ENCODE results near the gene PIWIL1. TPM values are rescaled to one million over a fixed set of nuclear protein-coding genes. Genes with fewer than 3 reads are reported as not detected.

The PIWIL1 gene
- total RNA-seq, 2 donors from 2014 or later = not detected

- Histone ChIP-seq H3K9ac (ENCODE audit: low read depth in 2 of 2, low read length in 2 of 2) (no peak overlapping the region), H3K9me3 (no peaks in the 10 kb centered on the region), H3K36me3 (no peaks in the 10 kb centered on the region), H3K27ac (no peak overlapping the region), H3K27me3 (no peaks in the 10 kb centered on the region), H3K4me1 (no peaks in the 10 kb centered on the region), H3K4me3 (no peak overlapping the region)
- TF ChIP-seq CTCF (IDR thresholded peaks at IDR 0.05) = no peak
- no peak for DNase-seq
- intact Hi-C loops (cut with DNase I) = no loop called here
Observed at GRCh38 chr12:130418251-130418650, 80.6 kb downstream of the PIWIL1 start.

- Histone ChIP-seq H3K4me1 (no peaks in the 10 kb centered on the region), H3K36me3 (no peaks in the 10 kb centered on the region), H3K9ac (ENCODE audit: low read depth in 2 of 2, low read length in 2 of 2) (no peak overlapping the region), H3K9me3 (no peaks in the 10 kb centered on the region), H3K4me3 (no peak overlapping the region), H3K27me3 (no peaks in the 10 kb centered on the region), H3K27ac (no peak overlapping the region)
- no peak for TF ChIP-seq CTCF (IDR thresholded peaks at IDR 0.05)
- no peak for DNase-seq
- intact Hi-C loops (cut with DNase I) = no loop called here
Observed at GRCh38 chr12:130419116-130419515, 81.4 kb downstream of the PIWIL1 start.

GRCh38 chr12:130420071-130420470, 82.4 kb downstream of the PIWIL1 start:
- no peaks in the 10 kb centered on the region for H3K9me3 ChIP-seq
- DNase-seq = no peak
- no peak overlapping the region for H3K9ac ChIP-seq (ENCODE audit: low read depth in 2 of 2, low read length in 2 of 2)
- no peaks in the 10 kb centered on the region for H3K36me3 ChIP-seq
- no peak overlapping the region for H3K4me3 ChIP-seq
- intact Hi-C loops (cut with DNase I) = no loop called here
- H3K4me1 ChIP-seq = no peaks in the 10 kb centered on the region
- no peaks in the 10 kb centered on the region for H3K27me3 ChIP-seq
- H3K27ac ChIP-seq = no peak overlapping the region
- TF ChIP-seq CTCF (IDR thresholded peaks at IDR 0.05) = no peak

- Histone ChIP-seq H3K4me3 (no peak overlapping the region), H3K9ac (ENCODE audit: low read depth in 2 of 2, low read length in 2 of 2) (no peak overlapping the region), H3K27me3 (no peaks in the 10 kb centered on the region), H3K4me1 (no peaks in the 10 kb centered on the region), H3K27ac (no peak overlapping the region), H3K9me3 (no peaks in the 10 kb centered on the region), H3K36me3 (no peaks in the 10 kb centered on the region)
- TF ChIP-seq CTCF (IDR thresholded peaks at IDR 0.05) = no peak
- intact Hi-C loops (cut with DNase I) = no loop called here
- no peak for DNase-seq
Observed at GRCh38 chr12:130421896-130422295, 84.2 kb downstream of the PIWIL1 start.

Other genes with a start within 250 kb of the PIWIL1 start
- gene FZD10, start 175.4 kb upstream of the PIWIL1 start, total RNA-seq = under 1 TPM; 0.21 to 0.27 TPM

Measured in colonic mucosa (tissue), 4 donors.